ENCODE results near the gene TSPAN6. TPM values are rescaled to one million over a fixed set of nuclear protein-coding genes. Genes with fewer than 3 reads are reported as not detected.
A peak's percentile ranks its signal among the peaks of the same experiment; 100 is the strongest.

TSPAN6 gene
- total RNA-seq, 4 donors from 2014 or later = 10.8 to 17.0 (median 14.8) TPM

GRCh38 chrX:100591256-100592051 is 45.2 kb downstream of the TSPAN6 start:
- no peaks in the 10 kb centered on the region for H3K27me3 ChIP-seq

GRCh38 chrX:100587861-100588260 is 48.7 kb downstream of the TSPAN6 start:
- no peak overlapping the region for H3K4me3 ChIP-seq
- H3K36me3 ChIP-seq = no peaks in the 10 kb centered on the region
- WGBS = 43% methylated on average over 2 of the region's 2 CpGs
- TF ChIP-seq CTCF (IDR thresholded peaks at IDR 0.05) (no peak), POLR2AphosphoS5 (IDR thresholded peaks at IDR 0.05) (no peak), POLR2A (IDR thresholded peaks at IDR 0.05) (no peak), EP300 (IDR thresholded peaks at IDR 0.05) (no peak)
- H3K27me3 ChIP-seq = no peaks in the 10 kb centered on the region
- H3K4me1 ChIP-seq = no peaks in the 10 kb centered on the region
- H3K27ac ChIP-seq = peak overlapping the region; percentile 24
- DNase-seq (ENCODE audit: low spot score in 2 of 2) = no peak
- H3K9me3 ChIP-seq = no peaks in the 10 kb centered on the region

More at GRCh38 chrX:100591256-100592051, 45.2 kb downstream of the TSPAN6 start:
- Histone ChIP-seq H3K4me1 (no peaks in the 10 kb centered on the region), H3K4me3 (no peak overlapping the region), H3K9me3 (no peaks in the 10 kb centered on the region), H3K27ac (no peak overlapping the region), H3K36me3 (no peaks in the 10 kb centered on the region)
- TF ChIP-seq CTCF (IDR thresholded peaks at IDR 0.05) (no peak), EP300 (IDR thresholded peaks at IDR 0.05) (no peak), POLR2A (IDR thresholded peaks at IDR 0.05) (no peak), POLR2AphosphoS5 (IDR thresholded peaks at IDR 0.05) (no peak)
- DNase-seq (ENCODE audit: low spot score in 2 of 2) = no peak
- 67% methylated on average over 5 of the region's 5 CpGs for WGBS

GRCh38 chrX:100586747-100587146 is 49.9 kb downstream of the TSPAN6 start:
- DNase-seq (ENCODE audit: low spot score in 2 of 2) = no peak
- Histone ChIP-seq H3K4me3 (no peak overlapping the region), H3K4me1 (no peaks in the 10 kb centered on the region), H3K9me3 (no peaks in the 10 kb centered on the region), H3K36me3 (no peaks in the 10 kb centered on the region), H3K27me3 (no peaks in the 10 kb centered on the region), H3K27ac (no peak overlapping the region)
- TF ChIP-seq EP300 (IDR thresholded peaks at IDR 0.05) (no peak), POLR2AphosphoS5 (IDR thresholded peaks at IDR 0.05) (no peak), POLR2A (IDR thresholded peaks at IDR 0.05) (no peak), CTCF (IDR thresholded peaks at IDR 0.05) (no peak)
- WGBS = 48% methylated on average over 2 of the region's 2 CpGs

- Histone ChIP-seq H3K9me3 (no peaks in the 10 kb centered on the region), H3K4me1 (no peaks in the 10 kb centered on the region), H3K27me3 (no peaks in the 10 kb centered on the region), H3K4me3 (no peak within 1 kb of the TSS), H3K36me3 (no peaks in the 10 kb centered on the region), H3K27ac (no peak within 1 kb of the TSS)
- TF ChIP-seq EP300 (IDR thresholded peaks at IDR 0.05) = no peak
- no peak for TF ChIP-seq CTCF (IDR thresholded peaks at IDR 0.05)
- TF ChIP-seq POLR2AphosphoS5 (IDR thresholded peaks at IDR 0.05) = no peak
- no peak for TF ChIP-seq POLR2A (IDR thresholded peaks at IDR 0.05)
- no peak for DNase-seq (ENCODE audit: low spot score in 2 of 2)
- WGBS = 41% methylated on average over 2 of the region's 2 CpGs
These were observed 52.0 kb downstream of the TSPAN6 start, which contains the start of gene TNMD for GRCh38 chrX:100584611-100585010. TSS of gene TNMD (plus strand) at chrX:100584936. CDS start at chrX:100585019, 83 bp downstream.

Other genes starting within 250 kb of the TSPAN6 start
- 1 to 10 TPM in 3 of 4 donors, under 1 TPM in 1; 0.68 to 3.1 (median 1.8) TPM for gene PCDH19, start 226.5 kb downstream of the TSPAN6 start, total RNA-seq
- 1 to 10 TPM in 2 of 4 donors, not detected in 2; 2.0 to 9.0 TPM for gene TNMD, start 51.9 kb downstream of the TSPAN6 start, total RNA-seq
- gene SRPX2, start 7.4 kb upstream of the TSPAN6 start, total RNA-seq = 10 to 100 TPM in 1 of 4 donors, 1 to 10 TPM in 3; 2.8 to 15.2 (median 7.5) TPM
- 1 to 10 TPM in 3 of 4 donors, under 1 TPM in 1; 0.57 to 6.4 (median 3.0) TPM for gene SYTL4, start 95.3 kb upstream of the TSPAN6 start, total RNA-seq
- 10 to 100 TPM; 10.5 to 18.5 (median 14.4) TPM for gene CSTF2, start 183.6 kb upstream of the TSPAN6 start, total RNA-seq
- 1 to 10 TPM in 1 of 4 donors, not detected in 3; 1.4 TPM for gene NOX1, start 237.6 kb upstream of the TSPAN6 start, total RNA-seq

All from suprapubic skin (tissue), 4 donors.